ENCODE results near the gene STAT4.

The STAT4 gene

DNA sequence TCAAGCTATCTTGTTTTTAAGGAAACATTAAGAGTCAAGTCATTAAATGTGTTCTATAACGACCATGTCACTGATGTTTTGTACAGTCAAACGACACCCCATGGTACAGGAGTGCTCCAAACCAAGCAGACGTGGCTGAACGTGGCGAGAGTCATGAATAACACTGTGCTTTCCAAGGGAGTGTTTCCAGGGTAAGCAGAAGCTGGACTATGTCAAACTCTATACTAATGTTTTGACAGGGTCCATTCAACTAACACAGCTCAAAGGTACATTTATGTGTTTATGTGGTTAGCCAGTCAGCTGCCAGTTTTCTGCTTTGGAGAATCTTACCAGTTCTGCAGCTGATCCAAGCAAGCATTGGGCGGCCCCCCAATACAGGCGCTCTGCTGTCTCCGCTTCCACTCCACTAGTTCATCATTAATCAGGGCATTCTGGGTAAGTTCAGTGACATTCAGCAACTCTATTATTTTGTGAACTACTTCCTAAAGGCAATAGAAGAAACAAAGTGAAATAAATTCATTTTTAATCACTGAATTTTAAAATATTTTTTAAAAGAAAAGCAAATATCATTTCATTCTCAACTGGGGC, 153.2 kb downstream of the STAT4 start:
- TF ChIP-seq ZFP30 (CRISPR knock-in tag; IDR thresholded peaks at IDR 0.05) (no peak), CSDC2 (CRISPR knock-in tag; IDR thresholded peaks at IDR 0.05) (no peak), TOX (CRISPR knock-in tag; IDR thresholded peaks at IDR 0.05; ENCODE audit: borderline replicate concordance) (no peak), ZNF565 (CRISPR knock-in tag; conservative IDR thresholded peaks at IDR 0.05; ENCODE audit: low read depth) (no peak), OSR1 (CRISPR knock-in tag; IDR thresholded peaks at IDR 0.05) (no peak), ZFP3 (CRISPR knock-in tag; IDR thresholded peaks at IDR 0.05) (no peak), SNAI2 (CRISPR knock-in tag; IDR thresholded peaks at IDR 0.05) (no peak), TCF4 (CRISPR knock-in tag; IDR thresholded peaks at IDR 0.05; ENCODE audit: borderline replicate concordance) (no peak), ARNTL (CRISPR knock-in tag; IDR thresholded peaks at IDR 0.05; ENCODE audit: borderline replicate concordance, low read depth) (no peak), RARB (CRISPR knock-in tag; IDR thresholded peaks at IDR 0.05) (no peak), ZC3H10 (CRISPR knock-in tag; IDR thresholded peaks at IDR 0.05) (no peak), ESRRG (CRISPR knock-in tag; IDR thresholded peaks at IDR 0.05) (no peak), ZNF70 (CRISPR knock-in tag; IDR thresholded peaks at IDR 0.05) (no peak), ISL1 (CRISPR knock-in tag; IDR thresholded peaks at IDR 0.05) (no peak)
- TF ChIP-seq, protein P1, sequence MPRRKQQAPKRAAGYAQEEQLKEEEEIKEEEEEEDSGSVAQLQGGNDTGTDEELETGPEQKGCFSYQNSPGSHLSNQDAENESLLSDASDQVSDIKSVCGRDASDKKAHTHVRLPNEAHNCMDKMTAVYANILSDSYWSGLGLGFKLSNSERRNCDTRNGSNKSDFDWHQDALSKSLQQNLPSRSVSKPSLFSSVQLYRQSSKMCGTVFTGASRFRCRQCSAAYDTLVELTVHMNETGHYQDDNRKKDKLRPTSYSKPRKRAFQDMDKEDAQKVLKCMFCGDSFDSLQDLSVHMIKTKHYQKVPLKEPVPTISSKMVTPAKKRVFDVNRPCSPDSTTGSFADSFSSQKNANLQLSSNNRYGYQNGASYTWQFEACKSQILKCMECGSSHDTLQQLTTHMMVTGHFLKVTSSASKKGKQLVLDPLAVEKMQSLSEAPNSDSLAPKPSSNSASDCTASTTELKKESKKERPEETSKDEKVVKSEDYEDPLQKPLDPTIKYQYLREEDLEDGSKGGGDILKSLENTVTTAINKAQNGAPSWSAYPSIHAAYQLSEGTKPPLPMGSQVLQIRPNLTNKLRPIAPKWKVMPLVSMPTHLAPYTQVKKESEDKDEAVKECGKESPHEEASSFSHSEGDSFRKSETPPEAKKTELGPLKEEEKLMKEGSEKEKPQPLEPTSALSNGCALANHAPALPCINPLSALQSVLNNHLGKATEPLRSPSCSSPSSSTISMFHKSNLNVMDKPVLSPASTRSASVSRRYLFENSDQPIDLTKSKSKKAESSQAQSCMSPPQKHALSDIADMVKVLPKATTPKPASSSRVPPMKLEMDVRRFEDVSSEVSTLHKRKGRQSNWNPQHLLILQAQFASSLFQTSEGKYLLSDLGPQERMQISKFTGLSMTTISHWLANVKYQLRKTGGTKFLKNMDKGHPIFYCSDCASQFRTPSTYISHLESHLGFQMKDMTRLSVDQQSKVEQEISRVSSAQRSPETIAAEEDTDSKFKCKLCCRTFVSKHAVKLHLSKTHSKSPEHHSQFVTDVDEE (CRISPR knock-in tag; IDR thresholded peaks at IDR 0.05), result no peak
- TF ChIP-seq, protein P2, sequence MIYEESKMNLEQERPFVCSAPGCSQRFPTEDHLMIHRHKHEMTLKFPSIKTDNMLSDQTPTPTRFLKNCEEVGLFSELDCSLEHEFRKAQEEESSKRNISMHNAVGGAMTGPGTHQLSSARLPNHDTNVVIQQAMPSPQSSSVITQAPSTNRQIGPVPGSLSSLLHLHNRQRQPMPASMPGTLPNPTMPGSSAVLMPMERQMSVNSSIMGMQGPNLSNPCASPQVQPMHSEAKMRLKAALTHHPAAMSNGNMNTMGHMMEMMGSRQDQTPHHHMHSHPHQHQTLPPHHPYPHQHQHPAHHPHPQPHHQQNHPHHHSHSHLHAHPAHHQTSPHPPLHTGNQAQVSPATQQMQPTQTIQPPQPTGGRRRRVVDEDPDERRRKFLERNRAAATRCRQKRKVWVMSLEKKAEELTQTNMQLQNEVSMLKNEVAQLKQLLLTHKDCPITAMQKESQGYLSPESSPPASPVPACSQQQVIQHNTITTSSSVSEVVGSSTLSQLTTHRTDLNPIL (CRISPR knock-in tag; IDR thresholded peaks at IDR 0.05; ENCODE audit: low read depth), result no peak

DNA sequence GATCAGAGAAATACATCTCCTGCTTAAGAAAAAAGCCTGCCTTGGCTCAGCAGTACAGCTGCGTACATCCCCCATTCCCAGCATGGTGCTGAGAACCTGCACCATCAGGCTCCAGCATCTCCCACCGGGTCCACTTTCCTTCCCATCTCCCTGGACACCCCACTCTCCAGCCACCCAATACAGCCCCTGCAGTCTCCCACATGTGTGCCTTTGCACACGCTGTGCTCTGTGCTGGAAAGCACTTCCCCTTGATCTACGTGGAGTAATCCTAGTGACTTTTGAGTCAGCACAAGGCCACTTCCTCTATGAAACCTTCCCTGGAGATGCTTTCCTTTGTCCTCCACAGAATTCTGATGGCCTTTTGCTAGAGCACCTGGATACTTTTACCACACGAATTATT, 153.8 kb downstream of the STAT4 start:
- TF ChIP-seq, protein P1 (CRISPR knock-in tag; IDR thresholded peaks at IDR 0.05), result no peak
- TF ChIP-seq, protein P3, sequence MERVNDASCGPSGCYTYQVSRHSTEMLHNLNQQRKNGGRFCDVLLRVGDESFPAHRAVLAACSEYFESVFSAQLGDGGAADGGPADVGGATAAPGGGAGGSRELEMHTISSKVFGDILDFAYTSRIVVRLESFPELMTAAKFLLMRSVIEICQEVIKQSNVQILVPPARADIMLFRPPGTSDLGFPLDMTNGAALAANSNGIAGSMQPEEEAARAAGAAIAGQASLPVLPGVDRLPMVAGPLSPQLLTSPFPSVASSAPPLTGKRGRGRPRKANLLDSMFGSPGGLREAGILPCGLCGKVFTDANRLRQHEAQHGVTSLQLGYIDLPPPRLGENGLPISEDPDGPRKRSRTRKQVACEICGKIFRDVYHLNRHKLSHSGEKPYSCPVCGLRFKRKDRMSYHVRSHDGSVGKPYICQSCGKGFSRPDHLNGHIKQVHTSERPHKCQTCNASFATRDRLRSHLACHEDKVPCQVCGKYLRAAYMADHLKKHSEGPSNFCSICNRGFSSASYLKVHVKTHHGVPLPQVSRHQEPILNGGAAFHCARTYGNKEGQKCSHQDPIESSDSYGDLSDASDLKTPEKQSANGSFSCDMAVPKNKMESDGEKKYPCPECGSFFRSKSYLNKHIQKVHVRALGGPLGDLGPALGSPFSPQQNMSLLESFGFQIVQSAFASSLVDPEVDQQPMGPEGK (CRISPR knock-in tag; IDR thresholded peaks at IDR 0.05; ENCODE audit: borderline replicate concordance), result no peak
- TF ChIP-seq, protein P4, sequence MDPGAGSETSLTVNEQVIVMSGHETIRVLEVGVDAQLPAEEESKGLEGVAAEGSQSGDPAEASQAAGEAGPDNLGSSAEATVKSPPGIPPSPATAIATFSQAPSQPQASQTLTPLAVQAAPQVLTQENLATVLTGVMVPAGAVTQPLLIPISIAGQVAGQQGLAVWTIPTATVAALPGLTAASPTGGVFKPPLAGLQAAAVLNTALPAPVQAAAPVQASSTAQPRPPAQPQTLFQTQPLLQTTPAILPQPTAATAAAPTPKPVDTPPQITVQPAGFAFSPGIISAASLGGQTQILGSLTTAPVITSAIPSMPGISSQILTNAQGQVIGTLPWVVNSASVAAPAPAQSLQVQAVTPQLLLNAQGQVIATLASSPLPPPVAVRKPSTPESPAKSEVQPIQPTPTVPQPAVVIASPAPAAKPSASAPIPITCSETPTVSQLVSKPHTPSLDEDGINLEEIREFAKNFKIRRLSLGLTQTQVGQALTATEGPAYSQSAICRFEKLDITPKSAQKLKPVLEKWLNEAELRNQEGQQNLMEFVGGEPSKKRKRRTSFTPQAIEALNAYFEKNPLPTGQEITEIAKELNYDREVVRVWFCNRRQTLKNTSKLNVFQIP (CRISPR knock-in tag; IDR thresholded peaks at IDR 0.05; ENCODE audit: borderline replicate concordance, low read depth), result no peak
- TF ChIP-seq CSDC2 (CRISPR knock-in tag; IDR thresholded peaks at IDR 0.05), result no peak
- no peak for TF ChIP-seq ARNTL (CRISPR knock-in tag; IDR thresholded peaks at IDR 0.05; ENCODE audit: borderline replicate concordance, low read depth)
- no peak for TF ChIP-seq ZC3H10 (CRISPR knock-in tag; IDR thresholded peaks at IDR 0.05)
- TF ChIP-seq ESRRG (CRISPR knock-in tag; IDR thresholded peaks at IDR 0.05), result no peak
- TF ChIP-seq ZNF70 (CRISPR knock-in tag; IDR thresholded peaks at IDR 0.05), result no peak
- TF ChIP-seq SNAI2 (CRISPR knock-in tag; IDR thresholded peaks at IDR 0.05), result no peak
- TF ChIP-seq ZNF565 (CRISPR knock-in tag; conservative IDR thresholded peaks at IDR 0.05; ENCODE audit: low read depth), result no peak
- no peak for TF ChIP-seq ZFP30 (CRISPR knock-in tag; IDR thresholded peaks at IDR 0.05)
- no peak for TF ChIP-seq BACH2 (CRISPR knock-in tag; IDR thresholded peaks at IDR 0.05; ENCODE audit: borderline replicate concordance)
- no peak for TF ChIP-seq PPARA (CRISPR knock-in tag; IDR thresholded peaks at IDR 0.05; ENCODE audit: borderline replicate concordance)
- TF ChIP-seq OSR1 (CRISPR knock-in tag; IDR thresholded peaks at IDR 0.05), result no peak
- TF ChIP-seq TOX (CRISPR knock-in tag; IDR thresholded peaks at IDR 0.05; ENCODE audit: borderline replicate concordance), result no peak
- TF ChIP-seq, protein P2 (CRISPR knock-in tag; IDR thresholded peaks at IDR 0.05; ENCODE audit: low read depth), result no peak
- TF ChIP-seq ZNF8 (CRISPR knock-in tag; IDR thresholded peaks at IDR 0.05), result no peak
- no peak for TF ChIP-seq RARB (CRISPR knock-in tag; IDR thresholded peaks at IDR 0.05)
- TF ChIP-seq GLIS3 (CRISPR knock-in tag; IDR thresholded peaks at IDR 0.05), result no peak
- TF ChIP-seq, protein P5, sequence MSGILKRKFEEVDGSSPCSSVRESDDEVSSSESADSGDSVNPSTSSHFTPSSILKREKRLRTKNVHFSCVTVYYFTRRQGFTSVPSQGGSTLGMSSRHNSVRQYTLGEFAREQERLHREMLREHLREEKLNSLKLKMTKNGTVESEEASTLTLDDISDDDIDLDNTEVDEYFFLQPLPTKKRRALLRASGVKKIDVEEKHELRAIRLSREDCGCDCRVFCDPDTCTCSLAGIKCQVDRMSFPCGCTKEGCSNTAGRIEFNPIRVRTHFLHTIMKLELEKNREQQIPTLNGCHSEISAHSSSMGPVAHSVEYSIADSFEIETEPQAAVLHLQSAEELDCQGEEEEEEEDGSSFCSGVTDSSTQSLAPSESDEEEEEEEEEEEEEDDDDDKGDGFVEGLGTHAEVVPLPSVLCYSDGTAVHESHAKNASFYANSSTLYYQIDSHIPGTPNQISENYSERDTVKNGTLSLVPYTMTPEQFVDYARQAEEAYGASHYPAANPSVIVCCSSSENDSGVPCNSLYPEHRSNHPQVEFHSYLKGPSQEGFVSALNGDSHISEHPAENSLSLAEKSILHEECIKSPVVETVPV (CRISPR knock-in tag; IDR thresholded peaks at IDR 0.05), result no peak
- no peak for ATAC-seq

More for the DNA sequence above, 153.2 kb downstream of the STAT4 start:
- ATAC-seq, result no peak

Measured in SK-N-SH treated with all-trans-retinoic acid at 6 μM for 48 hours (cell line).